MM.1S (cell line): ENCODE data around the gene FGFR1OP2.

Experiments used
- DNase-seq: peaks from one replicate; pipeline ENCODE4 v3.0.0-alpha.2; 2015
- H2AFZ ChIP-seq: fragments of 300-600 bp; sonication (generic); 2 replicates; pipeline ENCODE4 v1.6.0; 2016; ENCODE audit warnings: antibody characterized with exemption, low read length
- H3F3A ChIP-seq: fragments of 300-600 bp; sonication (generic); 2 replicates; pipeline ENCODE4 v1.6.1; 2016; ENCODE audit warnings: mild to moderate bottlenecking, antibody characterized with exemption, low read length, moderate library complexity, mixed read lengths; ENCODE audit not compliant: insufficient read depth
- H3K27ac ChIP-seq: fragments of 300-600 bp; sonication (generic); 2 replicates; pipeline ENCODE4 v1.5.1; 2016; ENCODE audit warnings: mild to moderate bottlenecking, low read length
- H3K27me3 ChIP-seq: fragments of 300-600 bp; sonication (generic); replicated peaks from 2 replicates; pipeline ENCODE4 v1.6.0; 2016; ENCODE audit warnings: low read length; ENCODE audit not compliant: insufficient read depth
- H3K36me3 ChIP-seq: fragments of 300-600 bp; sonication (generic); replicated peaks from 2 replicates; pipeline ENCODE4 v1.6.1; 2016; ENCODE audit warnings: mild to moderate bottlenecking, low read length, mixed read lengths; ENCODE audit not compliant: insufficient read depth
- H3K4me1 ChIP-seq: fragments of 300-600 bp; sonication (generic); 2 replicates; pipeline ENCODE4 v1.6.1; 2016; ENCODE audit warnings: low read length, mixed read lengths
- H3K4me2 ChIP-seq: fragments of 300-600 bp; sonication (generic); 2 replicates; pipeline ENCODE4 v1.6.0; 2016; ENCODE audit warnings: low read depth, low read length
- H3K4me3 ChIP-seq: fragments of 300-600 bp; sonication (generic); 2 replicates; pipeline ENCODE4 v1.5.1; 2016; ENCODE audit warnings: low read length, mixed read lengths
- H3K79me2 ChIP-seq: fragments of 300-600 bp; sonication (generic); 2 replicates; pipeline ENCODE4 v1.6.1; 2016; ENCODE audit warnings: mixed run types, low read length, mixed read lengths
- H3K9ac ChIP-seq: fragments of 300-600 bp; sonication (generic); 2 replicates; pipeline ENCODE4 v1.6.1; 2016; ENCODE audit warnings: low read length, mixed read lengths
- H3K9me2 ChIP-seq: fragments of 300-600 bp; sonication (generic); replicated peaks from 2 replicates; pipeline ENCODE4 v1.6.1; 2016; ENCODE audit warnings: mild to moderate bottlenecking, low read length, mixed read lengths; ENCODE audit not compliant: insufficient read depth
- H3K9me3 ChIP-seq: fragments of 300-600 bp; sonication (generic); replicated peaks from 2 replicates; pipeline ENCODE4 v1.6.1; 2016; ENCODE audit warnings: mild to moderate bottlenecking, low read length, mixed read lengths; ENCODE audit not compliant: insufficient read depth
- H4K20me1 ChIP-seq: fragments of 300-600 bp; sonication (generic); 2 replicates; pipeline ENCODE4 v1.6.1; 2016; ENCODE audit warnings: mild to moderate bottlenecking, low read length, moderate library complexity, mixed read lengths; ENCODE audit not compliant: insufficient read depth
- CTCF ChIP-seq: fragments of 300-600 bp; sonication (generic); IDR thresholded peaks from 2 replicates; pipeline ENCODE4 v1.5.1; 2016; ENCODE audit warnings: antibody characterized with exemption, low read length, mixed read lengths
- EZH2 ChIP-seq: fragments of 300-600 bp; sonication (generic); optimal IDR thresholded peaks from 2 replicates; pipeline ENCODE3; 2017; ENCODE audit warnings: low read depth, mild to moderate bottlenecking, antibody characterized with exemption, low read length, mixed read lengths
- EZH2phosphoT487 ChIP-seq: fragments of 300-600 bp; sonication (generic); IDR thresholded peaks from 2 replicates; pipeline ENCODE4 v1.6.1; 2018; ENCODE audit warnings: antibody characterized with exemption, low read length

FGFR1OP2 gene

GRCh38 chr12:26970136-26970535 lies 31.9 kb downstream of the FGFR1OP2 start:
- H3K27ac ChIP-seq, result no peak overlapping the region
- TF ChIP-seq CTCF, result no peak
- no peak for TF ChIP-seq EZH2
- no peak for TF ChIP-seq EZH2phosphoT487
- 0 out of 2 replicates have a peak, but pooled peaks cover 5% of the 10 kb centered on the region for H3K36me3 ChIP-seq

GRCh38 chr12:26971963-26972362 lies 33.7 kb downstream of the FGFR1OP2 start:
- Histone ChIP-seq H3K4me2 (no peak overlapping the region), H3K79me2 (no peaks in the 10 kb centered on the region), H3K9me3 (no peaks in the 10 kb centered on the region), H3K4me3 (no peak overlapping the region), H3K4me1 (peaks cover 23% of the 10 kb centered on the region), H3K9me2 (no peaks in the 10 kb centered on the region), H3K36me3 (0 out of 2 replicates have a peak, but pooled peaks cover 2% of the 10 kb centered on the region), H3K27ac (peak overlapping the region; percentile 36; the same call in 1 of the 2 replicates), H3K27me3 (no peaks in the 10 kb centered on the region), H3K9ac (no peak overlapping the region), H2AFZ (no peak overlapping the region), H3F3A (peaks cover 10% of the 10 kb centered on the region; the same call in 1 of the 2 replicates), H4K20me1 (no peaks in the 10 kb centered on the region)
- TF ChIP-seq EZH2phosphoT487 (no peak), EZH2 (no peak), CTCF (no peak)
- DNase-seq, result peak; percentile 82

More at GRCh38 chr12:26970136-26970535, 31.9 kb downstream of the FGFR1OP2 start:
- Histone ChIP-seq H3K9me2 (no peaks in the 10 kb centered on the region), H3K9ac (no peak overlapping the region), H3K27me3 (no peaks in the 10 kb centered on the region), H3K9me3 (no peaks in the 10 kb centered on the region), H3K79me2 (no peaks in the 10 kb centered on the region), H4K20me1 (no peaks in the 10 kb centered on the region), H3F3A (peaks cover 10% of the 10 kb centered on the region; the same call in 1 of the 2 replicates), H3K4me2 (no peak overlapping the region), H3K4me1 (peaks cover 20% of the 10 kb centered on the region), H2AFZ (no peak overlapping the region), H3K4me3 (no peak overlapping the region)
- no peak for DNase-seq

GRCh38 chr12:26976687-26977086 lies 38.4 kb downstream of the FGFR1OP2 start:
- Histone ChIP-seq H3K4me3 (no peak overlapping the region), H3K4me1 (peaks cover 5% of the 10 kb centered on the region), H2AFZ (no peak overlapping the region), H3K36me3 (no peaks in the 10 kb centered on the region), H3F3A (peaks cover 5% of the 10 kb centered on the region; the same call in 1 of the 2 replicates), H4K20me1 (no peaks in the 10 kb centered on the region), H3K27ac (no peak overlapping the region), H3K79me2 (no peaks in the 10 kb centered on the region), H3K27me3 (no peaks in the 10 kb centered on the region), H3K4me2 (no peak overlapping the region), H3K9me2 (no peaks in the 10 kb centered on the region), H3K9me3 (no peaks in the 10 kb centered on the region), H3K9ac (no peak overlapping the region)
- no peak for DNase-seq
- TF ChIP-seq EZH2, result no peak
- TF ChIP-seq EZH2phosphoT487, result no peak
- TF ChIP-seq CTCF, result no peak
